ENCODE data around the gene GSE1. TPM values are rescaled to one million over a fixed set of nuclear protein-coding genes. Genes with fewer than 3 reads are reported as not detected.

The GSE1 gene
- total and polyA plus RNA-seq, 9 of the 15 experiments (the other 6 are each of a cell fraction or from before 2014, with no cell fraction given) = 12.2 to 244 (median 57.9) TPM

GRCh38 chr16:85570735-85571562 is 42.2 kb upstream of the GSE1 start (continued):
- TF ChIP-seq TFE3 (CRISPR knock-in tag; IDR thresholded peaks at IDR 0.05) (peak; percentile 94), NFIX (CRISPR knock-in tag; IDR thresholded peaks at IDR 0.05; ENCODE audit: low read depth) (no peak), ZNF197 (CRISPR knock-in tag; IDR thresholded peaks at IDR 0.05; ENCODE audit: low read depth) (no peak), ZNF785 (CRISPR knock-in tag; IDR thresholded peaks at IDR 0.05) (peak; percentile 53; the same call in 1 of the 2 replicates), BDP1 (IDR thresholded peaks at IDR 0.05; ENCODE audit: insufficient read depth, insufficient read length) (no peak), GATA2 (CRISPR knock-in tag; IDR thresholded peaks at IDR 0.05) (no peak), FIP1L1 (IDR thresholded peaks at IDR 0.05; ENCODE audit: low read depth, low read length, poor library complexity, severe bottlenecking) (no peak), SMARCE1 (IDR thresholded peaks at IDR 0.05) (peak; percentile 70), MTA2 (IDR thresholded peaks at IDR 0.05; ENCODE audit: low read depth) (peak; percentile 65), HDAC8 (tag; IDR thresholded peaks at IDR 0.05) (no peak), STAG1 (CRISPR knock-in tag; IDR thresholded peaks at IDR 0.05; ENCODE audit: borderline replicate concordance) (no peak), HCFC1 (IDR thresholded peaks at IDR 0.05; ENCODE audit: low read depth, low read length) (no peak), PHB2 (IDR thresholded peaks at IDR 0.05; ENCODE audit: low read depth) (no peak), KLF6 (CRISPR knock-in tag; IDR thresholded peaks at IDR 0.05; ENCODE audit: borderline replicate concordance) (no peak; the same call in 1 of the 2 replicates), SREBF2 (CRISPR knock-in tag; IDR thresholded peaks at IDR 0.05) (no peak), MYC (IDR thresholded peaks at IDR 0.05; ENCODE audit: low read depth, low read length) (peak; percentile 78), MYC (CRISPR knock-in tag; IDR thresholded peaks at IDR 0.05; ENCODE audit: borderline replicate concordance, low read depth) (peak; percentile 42; the same call in 1 of the 2 replicates), HLTF (IDR thresholded peaks at IDR 0.05) (no peak), ZNF217 (CRISPR knock-in tag; IDR thresholded peaks at IDR 0.05) (no peak), MEF2A (IDR thresholded peaks at IDR 0.05; ENCODE audit: control insufficient read depth, low read depth, low read length) (no peak), THRAP3 (IDR thresholded peaks at IDR 0.05; ENCODE audit: borderline replicate concordance) (no peak), CC2D1A (IDR thresholded peaks at IDR 0.05) (peak; percentile 83), ZNF239 (CRISPR knock-in tag; IDR thresholded peaks at IDR 0.05) (no peak), CHD1 (IDR thresholded peaks at IDR 0.05; ENCODE audit: low read length) (no peak), NR2F6 (CRISPR knock-in tag; IDR thresholded peaks at IDR 0.05) (no peak), KDM2B (CRISPR knock-in tag; IDR thresholded peaks at IDR 0.05) (no peak), NFRKB (IDR thresholded peaks at IDR 0.05; ENCODE audit: low read depth) (no peak), TRIM28 (IDR thresholded peaks at IDR 0.05) (peak; percentile 50; the same call in 1 of the 2 replicates), POLR3A (IDR thresholded peaks at IDR 0.05; ENCODE audit: borderline replicate concordance, extremely low read depth, insufficient read depth, insufficient read length) (no peak)
- TF ChIP-seq, protein P1, sequence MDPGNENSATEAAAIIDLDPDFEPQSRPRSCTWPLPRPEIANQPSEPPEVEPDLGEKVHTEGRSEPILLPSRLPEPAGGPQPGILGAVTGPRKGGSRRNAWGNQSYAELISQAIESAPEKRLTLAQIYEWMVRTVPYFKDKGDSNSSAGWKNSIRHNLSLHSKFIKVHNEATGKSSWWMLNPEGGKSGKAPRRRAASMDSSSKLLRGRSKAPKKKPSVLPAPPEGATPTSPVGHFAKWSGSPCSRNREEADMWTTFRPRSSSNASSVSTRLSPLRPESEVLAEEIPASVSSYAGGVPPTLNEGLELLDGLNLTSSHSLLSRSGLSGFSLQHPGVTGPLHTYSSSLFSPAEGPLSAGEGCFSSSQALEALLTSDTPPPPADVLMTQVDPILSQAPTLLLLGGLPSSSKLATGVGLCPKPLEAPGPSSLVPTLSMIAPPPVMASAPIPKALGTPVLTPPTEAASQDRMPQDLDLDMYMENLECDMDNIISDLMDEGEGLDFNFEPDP (CRISPR knock-in tag; IDR thresholded peaks at IDR 0.05) = no peak
